GM13977 (cell line): ENCODE results near the gene ITGAE.

ENCODE experiments used
- DNase-seq: peaks from one replicate; pipeline ENCODE4 v3.0.0; 2012; ENCODE audit warnings: low spot score
- in situ Hi-C: fragments of 300-500 bp; cut with MboI; formaldehyde crosslinking; loops from one replicate; pipeline ENCODE4 v1.12.0; 2022; ENCODE audit warnings: low sequenced_read_pairs, low pct_unique_long_range_greater_than_20kb, mixed read lengths, inconsistent platforms; ENCODE audit not compliant: unreplicated experiment
- TF ChIP-seq, protein P1 (sequence below): IDR thresholded peaks from 2 replicates; pipeline ENCODE4 v1.5.1; 2012; ENCODE audit warnings: mild to moderate bottlenecking, control low read depth; ENCODE audit not compliant: insufficient read depth; ENCODE audit errors: extremely low read depth, missing control alignments

ITGAE gene

DNA sequence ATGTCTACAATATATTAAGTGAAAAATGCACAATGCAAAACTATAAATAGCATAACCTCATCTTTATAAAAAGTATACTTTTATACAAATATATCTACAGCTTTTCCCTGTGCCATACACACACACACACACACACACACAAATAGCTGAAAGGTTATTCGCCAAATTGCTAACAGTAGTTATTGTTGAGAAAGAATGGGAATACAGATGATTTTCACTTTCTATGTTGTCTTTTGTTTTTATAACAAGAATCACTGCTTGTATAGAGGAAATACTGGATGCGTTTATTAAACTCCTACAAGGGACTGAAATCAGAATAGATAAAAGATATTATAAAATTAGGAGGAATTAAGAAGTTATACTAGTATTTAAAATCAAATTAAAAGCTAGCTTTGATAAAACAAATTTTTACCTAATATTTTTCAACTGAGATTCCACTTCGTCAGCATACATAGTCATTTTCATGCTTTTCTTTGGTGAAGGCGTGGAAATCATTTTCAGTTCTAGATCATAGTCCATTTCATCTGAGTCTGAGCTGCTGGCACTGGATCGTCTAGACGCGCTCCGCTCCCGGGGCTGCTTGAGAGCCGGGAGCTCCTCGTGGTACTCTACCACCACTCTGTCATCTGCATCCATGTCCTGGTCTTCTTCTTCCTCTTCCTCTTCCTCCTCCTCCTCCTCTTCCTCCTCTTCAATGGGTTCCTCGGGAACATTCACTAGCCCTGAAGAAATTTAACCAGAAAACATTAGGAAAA, 17.0 kb upstream of the ITGAE start:
- TF ChIP-seq, protein P1, sequence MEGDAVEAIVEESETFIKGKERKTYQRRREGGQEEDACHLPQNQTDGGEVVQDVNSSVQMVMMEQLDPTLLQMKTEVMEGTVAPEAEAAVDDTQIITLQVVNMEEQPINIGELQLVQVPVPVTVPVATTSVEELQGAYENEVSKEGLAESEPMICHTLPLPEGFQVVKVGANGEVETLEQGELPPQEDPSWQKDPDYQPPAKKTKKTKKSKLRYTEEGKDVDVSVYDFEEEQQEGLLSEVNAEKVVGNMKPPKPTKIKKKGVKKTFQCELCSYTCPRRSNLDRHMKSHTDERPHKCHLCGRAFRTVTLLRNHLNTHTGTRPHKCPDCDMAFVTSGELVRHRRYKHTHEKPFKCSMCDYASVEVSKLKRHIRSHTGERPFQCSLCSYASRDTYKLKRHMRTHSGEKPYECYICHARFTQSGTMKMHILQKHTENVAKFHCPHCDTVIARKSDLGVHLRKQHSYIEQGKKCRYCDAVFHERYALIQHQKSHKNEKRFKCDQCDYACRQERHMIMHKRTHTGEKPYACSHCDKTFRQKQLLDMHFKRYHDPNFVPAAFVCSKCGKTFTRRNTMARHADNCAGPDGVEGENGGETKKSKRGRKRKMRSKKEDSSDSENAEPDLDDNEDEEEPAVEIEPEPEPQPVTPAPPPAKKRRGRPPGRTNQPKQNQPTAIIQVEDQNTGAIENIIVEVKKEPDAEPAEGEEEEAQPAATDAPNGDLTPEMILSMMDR, result no peak
- DNase-seq, result no peak
- in situ Hi-C loops, result no loop called here

DNA sequence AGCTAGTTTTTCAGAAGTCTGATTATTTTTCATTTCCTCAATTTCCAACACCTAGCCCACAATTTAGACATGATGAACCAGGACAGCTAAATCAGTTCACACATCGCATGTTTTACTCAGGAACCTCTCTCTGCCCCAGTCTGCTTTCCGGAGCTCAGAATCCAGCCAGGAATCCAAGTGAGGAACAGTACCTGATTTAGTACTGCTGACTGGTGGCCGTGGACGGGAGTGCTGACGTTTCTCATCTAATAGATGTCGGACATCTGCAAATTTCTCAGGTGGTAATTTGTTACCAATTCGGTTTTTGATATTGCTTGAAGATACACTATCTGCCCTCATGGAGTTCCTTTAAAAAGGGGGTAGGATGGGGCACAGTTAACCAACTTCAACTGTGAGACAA, 14.9 kb upstream of the ITGAE start:
- in situ Hi-C loops, result no loop called here
- TF ChIP-seq, protein P1, result no peak
- no peak for DNase-seq

DNA sequence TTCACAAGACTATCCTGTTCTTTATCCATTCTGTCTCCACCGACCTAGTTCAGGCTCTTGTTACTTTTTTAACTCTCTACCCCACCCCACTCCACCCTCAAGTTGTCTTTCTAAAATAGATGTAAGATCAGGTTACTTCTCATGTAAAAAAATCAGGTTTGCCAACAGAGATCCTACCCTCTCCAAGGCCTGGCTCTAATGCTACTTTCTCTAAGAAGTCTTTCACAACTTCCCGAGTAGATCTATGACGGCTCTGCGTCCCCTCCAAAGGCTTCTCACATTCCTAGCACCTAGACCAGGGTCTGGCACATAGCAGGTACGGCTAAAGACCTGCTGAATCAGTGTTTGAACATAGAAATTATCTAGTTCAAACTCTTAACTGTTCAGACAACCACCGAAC, 14.1 kb upstream of the ITGAE start:
- in situ Hi-C loops, result no loop called here
- TF ChIP-seq, protein P1, result no peak
- DNase-seq, result no peak

DNA sequence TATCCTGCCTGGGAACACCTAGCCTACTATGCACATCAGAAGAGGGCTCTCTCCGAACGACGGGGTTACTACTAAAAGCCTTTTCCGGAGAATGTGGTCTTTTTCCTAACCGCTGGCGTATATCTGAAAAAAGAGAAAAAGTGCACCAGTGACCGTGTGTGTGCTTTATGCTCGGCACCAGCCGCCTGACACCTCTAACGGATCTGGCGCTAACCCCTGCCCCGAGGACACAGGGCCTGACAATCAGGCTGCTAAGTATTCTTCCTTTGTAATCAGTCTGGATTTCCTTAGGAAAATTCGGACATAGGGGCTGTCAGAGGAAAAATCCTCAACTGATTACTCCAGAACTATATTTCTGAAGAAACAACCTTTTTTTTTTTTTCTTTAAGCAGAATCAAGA, 13.4 kb upstream of the ITGAE start:
- DNase-seq, result no peak
- TF ChIP-seq, protein P1, result no peak
- in situ Hi-C loops, result no loop called here

DNA sequence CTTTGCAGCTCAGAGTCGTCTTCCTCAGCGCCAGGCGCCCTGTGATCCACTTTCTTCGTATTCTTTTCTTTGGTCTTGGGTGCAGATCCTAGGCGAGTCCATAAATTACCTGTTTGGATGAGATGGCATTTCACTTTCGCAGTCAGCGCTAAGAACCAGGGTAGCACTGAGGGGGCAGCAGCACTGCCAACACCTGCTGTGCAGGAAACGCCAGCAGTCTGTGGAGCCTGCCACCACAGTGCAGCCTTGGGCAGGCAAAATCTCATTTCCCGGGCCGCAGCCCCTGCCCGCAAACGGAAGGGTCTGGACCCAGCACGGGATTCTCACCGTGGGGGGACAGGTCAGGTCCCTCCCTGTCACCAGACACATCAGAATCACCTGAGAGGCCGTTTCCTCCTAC, 12.2 kb upstream of the ITGAE start:
- TF ChIP-seq, protein P1, result no peak
- in situ Hi-C loops, result no loop called here
- DNase-seq, result no peak

DNA sequence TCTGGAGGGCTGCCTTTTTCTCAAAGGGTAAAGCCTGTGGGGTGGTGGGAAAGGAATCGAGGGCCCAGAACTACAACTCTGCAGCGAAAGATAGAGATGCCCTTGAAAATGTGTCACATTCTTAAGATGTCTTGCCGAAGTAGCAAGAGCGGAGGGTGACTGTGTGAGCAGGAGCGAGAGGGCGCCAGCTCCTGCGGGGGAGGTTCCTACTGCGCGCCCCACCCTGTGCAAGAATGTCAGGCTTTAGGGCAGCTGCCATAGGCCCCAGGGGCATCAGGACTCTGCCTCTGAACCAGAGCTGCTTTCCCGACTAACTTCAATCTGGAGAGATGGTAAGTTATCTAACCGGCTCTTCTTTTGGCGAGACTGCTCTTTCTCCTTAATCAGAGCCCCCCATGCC, 11.8 kb upstream of the ITGAE start:
- TF ChIP-seq, protein P1, result no peak
- in situ Hi-C loops, result no loop called here

DNA sequence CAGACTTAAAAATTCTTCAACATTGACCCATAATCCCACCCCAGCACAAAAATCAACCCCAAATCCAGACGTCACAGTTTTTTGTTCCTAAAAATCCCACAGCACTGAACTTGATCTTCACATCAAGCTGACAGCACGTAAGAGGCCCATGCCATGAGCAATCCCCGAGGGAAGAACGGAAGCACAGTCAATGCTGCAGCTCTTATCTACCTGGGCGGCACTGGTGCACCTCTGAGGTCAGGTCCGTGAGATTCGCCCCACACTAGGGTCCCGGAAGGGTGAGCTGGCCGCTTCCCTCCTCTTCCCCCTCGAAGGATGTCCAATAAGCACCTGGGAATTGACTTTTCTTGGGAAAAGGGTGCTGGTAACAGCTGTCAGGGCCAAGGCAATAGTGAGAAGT, 11.3 kb upstream of the ITGAE start:
- in situ Hi-C loops, result no loop called here
- DNase-seq, result no peak
- TF ChIP-seq, protein P1, result no peak

More for the DNA sequence above, 11.8 kb upstream of the ITGAE start:
- no peak for DNase-seq
